Large intestine (tissue), 3 donors: ENCODE data around the gene TPRG1L. TPM values are rescaled to one million over a fixed set of nuclear protein-coding genes. Genes with fewer than 3 reads are reported as not detected.

Experiments used
- DNase-seq, 2 donors: peaks; one replicate each; pipeline versions ENCODE4 v3.0.0 to v3.0.0-alpha.2; 2013
- H3K27ac ChIP-seq: one replicate; pipeline ENCODE4 v1.5.1; 2013; ENCODE audit warnings: low read length
- H3K27me3 ChIP-seq: 2 replicates; pipeline ENCODE4 v1.6.1; 2013; ENCODE audit warnings: low read length; ENCODE audit not compliant: control insufficient read depth, insufficient read depth
- H3K36me3 ChIP-seq: 2 replicates; pipeline ENCODE4 v1.6.1; 2013; ENCODE audit warnings: low read length; ENCODE audit not compliant: control insufficient read depth, insufficient read depth
- H3K4me1 ChIP-seq: one replicate; pipeline ENCODE4 v1.6.1; 2013; ENCODE audit warnings: low read length; ENCODE audit not compliant: control insufficient read depth, insufficient read depth
- H3K4me3 ChIP-seq: one replicate; pipeline ENCODE4 v1.5.1; 2013; ENCODE audit warnings: low read length
- H3K9me3 ChIP-seq: one replicate; pipeline ENCODE4 v1.6.1; 2013; ENCODE audit warnings: mild to moderate bottlenecking, low read depth, low read length, moderate library complexity; ENCODE audit not compliant: control insufficient read depth
- WGBS: methylation state at CpG from one replicate; pipeline ENCODE4 v1.1.5; 2013; ENCODE audit warnings: low lambda C conversion rate; ENCODE audit not compliant: insufficient coverage; 5-methylcytosine and 5-hydroxymethylcytosine counted together
- polyA plus RNA-seq: library from polyadenylated mRNA; unstranded; fragments of 120-200 nt; gene quantifications from one replicate; pipeline ENCODE4 v1.2.1, GENCODE V29; 2013

Gene TPRG1L
- polyA plus RNA-seq, 1 donor = 81.6 TPM

GRCh38 chr1:3636531-3636930 is 11.7 kb downstream of the TPRG1L start:
- no peak overlapping the region for H3K4me3 ChIP-seq
- DNase-seq = no peak
- H3K27me3 ChIP-seq = no peaks in the 10 kb centered on the region
- H3K27ac ChIP-seq = no peak overlapping the region
- H3K4me1 ChIP-seq = no peaks in the 10 kb centered on the region
- H3K9me3 ChIP-seq = no peaks in the 10 kb centered on the region
- WGBS = 100% methylated on average over 1 of the region's 11 CpGs
- H3K36me3 ChIP-seq = peaks cover 60% of the 10 kb centered on the region

- Histone ChIP-seq H3K4me3 (no peak overlapping the region), H3K27me3 (no peaks in the 10 kb centered on the region), H3K4me1 (no peaks in the 10 kb centered on the region), H3K27ac (no peak overlapping the region), H3K9me3 (no peaks in the 10 kb centered on the region), H3K36me3 (peaks cover 56% of the 10 kb centered on the region)
- no peak for DNase-seq
- no CpG with 5 or more reads among the region's 12 CpGs for WGBS
Measured at GRCh38 chr1:3638027-3638426, 13.2 kb downstream of the TPRG1L start.

GRCh38 chr1:3638676-3639075 is 13.9 kb downstream of the TPRG1L start:
- no peak for DNase-seq
- no peaks in the 10 kb centered on the region for H3K4me1 ChIP-seq
- no peaks in the 10 kb centered on the region for H3K9me3 ChIP-seq
- WGBS = no CpG with 5 or more reads among the region's 15 CpGs
- no peaks in the 10 kb centered on the region for H3K27me3 ChIP-seq
- no peak overlapping the region for H3K27ac ChIP-seq
- H3K36me3 ChIP-seq = peaks cover 51% of the 10 kb centered on the region
- no peak overlapping the region for H3K4me3 ChIP-seq

GRCh38 chr1:3639397-3639911 is 14.6 kb downstream of the TPRG1L start:
- no peak overlapping the region for H3K4me3 ChIP-seq

GRCh38 chr1:3640121-3640837 is 15.5 kb downstream of the TPRG1L start:
- H3K27me3 ChIP-seq = no peaks in the 10 kb centered on the region
- H3K4me1 ChIP-seq = no peaks in the 10 kb centered on the region
- H3K36me3 ChIP-seq = peaks cover 36% of the 10 kb centered on the region
- DNase-seq = no peak
- H3K4me3 ChIP-seq = no peak overlapping the region
- whole genome bisulfite sequencing = no CpG with 5 or more reads among the region's 36 CpGs
- H3K27ac ChIP-seq = no peak overlapping the region
- no peaks in the 10 kb centered on the region for H3K9me3 ChIP-seq

More at GRCh38 chr1:3639397-3639911, 14.6 kb downstream of the TPRG1L start:
- Histone ChIP-seq H3K4me1 (no peaks in the 10 kb centered on the region), H3K36me3 (peaks cover 44% of the 10 kb centered on the region), H3K27ac (no peak overlapping the region), H3K27me3 (no peaks in the 10 kb centered on the region), H3K9me3 (no peaks in the 10 kb centered on the region)
- no peak for DNase-seq
- WGBS = no CpG with 5 or more reads among the region's 23 CpGs

- H3K4me3 ChIP-seq = no peak overlapping the region
- WGBS = no CpG with 5 or more reads among the region's 26 CpGs
- H3K36me3 ChIP-seq = peaks cover 36% of the 10 kb centered on the region
- no peak overlapping the region for H3K27ac ChIP-seq
- no peaks in the 10 kb centered on the region for H3K4me1 ChIP-seq
- H3K9me3 ChIP-seq = no peaks in the 10 kb centered on the region
- DNase-seq = no peak
- H3K27me3 ChIP-seq = no peaks in the 10 kb centered on the region
Measured at GRCh38 chr1:3641046-3641760, 16.4 kb downstream of the TPRG1L start.

GRCh38 chr1:3641816-3642215 is 17.0 kb downstream of the TPRG1L start:
- 100% methylated on average over 4 of the region's 11 CpGs for WGBS
- H3K27me3 ChIP-seq = no peaks in the 10 kb centered on the region
- peaks cover 36% of the 10 kb centered on the region for H3K36me3 ChIP-seq
- no peaks in the 10 kb centered on the region for H3K9me3 ChIP-seq
- no peak for DNase-seq
- H3K4me3 ChIP-seq = no peak overlapping the region
- no peaks in the 10 kb centered on the region for H3K4me1 ChIP-seq
- H3K27ac ChIP-seq = no peak overlapping the region

GRCh38 chr1:3642919-3643675 is 18.3 kb downstream of the TPRG1L start:
- no peaks in the 10 kb centered on the region for H3K27me3 ChIP-seq
- no peak for DNase-seq
- no CpG with 5 or more reads among the region's 43 CpGs for WGBS
- no peaks in the 10 kb centered on the region for H3K4me1 ChIP-seq
- peaks cover 28% of the 10 kb centered on the region for H3K36me3 ChIP-seq
- H3K9me3 ChIP-seq = no peaks in the 10 kb centered on the region
- H3K27ac ChIP-seq = no peak overlapping the region
- no peak overlapping the region for H3K4me3 ChIP-seq

- H3K36me3 ChIP-seq = peaks cover 22% of the 10 kb centered on the region
Measured at GRCh38 chr1:3644273-3644672, 19.5 kb downstream of the TPRG1L start.

GRCh38 chr1:3645247-3645646 is 20.4 kb downstream of the TPRG1L start:
- H3K4me1 ChIP-seq = peaks cover 5% of the 10 kb centered on the region
- no peaks in the 10 kb centered on the region for H3K9me3 ChIP-seq
- peaks cover 3% of the 10 kb centered on the region for H3K27me3 ChIP-seq
- H3K36me3 ChIP-seq = peaks cover 20% of the 10 kb centered on the region
- WGBS = no CpG with 5 or more reads among the region's 43 CpGs
- H3K4me3 ChIP-seq = no peak overlapping the region
- no peak for DNase-seq
- H3K27ac ChIP-seq = no peak overlapping the region

More at GRCh38 chr1:3644273-3644672, 19.5 kb downstream of the TPRG1L start:
- Histone ChIP-seq H3K4me1 (peaks cover 5% of the 10 kb centered on the region), H3K27ac (no peak overlapping the region), H3K9me3 (no peaks in the 10 kb centered on the region), H3K27me3 (no peaks in the 10 kb centered on the region), H3K4me3 (no peak overlapping the region)
- no CpG with 5 or more reads among the region's 25 CpGs for WGBS
- DNase-seq = no peak
